K562 (cell line): Measurements from ENCODE around the gene SLCO3A1. TPM values are rescaled to one million over a fixed set of nuclear protein-coding genes. Genes with fewer than 3 reads are reported as not detected.

Source experiments
- CBFA2T3 ChIP-seq: fragments of 450-650 bp; IDR thresholded peaks from 2 replicates; pipeline ENCODE4 v1.6.1; 2017
- CXXC5 ChIP-seq: fragments of 250-450 bp; sonication (Bioruptor Pico); IDR thresholded peaks from 2 replicates; pipeline ENCODE4 v1.8.0; 2022; ENCODE audit warnings: inconsistent platforms, mild to moderate bottlenecking, moderate library complexity
- FOXK2 ChIP-seq, 2 experiments: fragments of 450-650 bp; IDR thresholded peaks in 1 of 2; conservative IDR thresholded peaks in 1 of 2; 2 replicates each; pipeline ENCODE4 v1.6.1; 2016; ENCODE audit warnings: low read depth in 2 of 2, mild to moderate bottlenecking in 1 of 2
- KAT8 ChIP-seq: fragments of 450-650 bp; IDR thresholded peaks from 2 replicates; pipeline ENCODE4 v1.6.1; 2016; ENCODE audit warnings: low read depth, mild to moderate bottlenecking
- NCOA4 ChIP-seq: fragments of 450-650 bp; IDR thresholded peaks from 2 replicates; pipeline ENCODE4 v1.6.1; 2018; ENCODE audit warnings: mild to moderate bottlenecking; ENCODE audit not compliant: partially characterized antibody
- SIN3B ChIP-seq: fragments of 450-650 bp; IDR thresholded peaks from 2 replicates; pipeline ENCODE4 v1.6.1; 2017; ENCODE audit warnings: low read depth, mild to moderate bottlenecking, moderate library complexity
- TARDBP ChIP-seq: fragments of 450-650 bp; IDR thresholded peaks from 2 replicates; pipeline ENCODE4 v1.6.1; 2016
- polyA plus RNA-seq, 8 experiments: library from polyadenylated mRNA; depleted of rRNA in 4 of 8; stranded (reverse) in 5 of 8; unstranded in 3 of 8; fragments of >200 nt; fragmentation: Nextera tagmentation in 2 of 8; fragmentation: Illumina TruSeq in 1 of 8; extraction: Ambion mirVana in 2 of 8; extraction: Trizol in 1 of 8; gene quantifications; 2 replicates each; pipeline versions ENCODE4 v1.2.1 to v1.2.3, GENCODE V29; 2011 to 2014; ENCODE audit warnings: inconsistent platforms in 1 of 8, missing spikeins in 1 of 8
- total RNA-seq, 7 experiments: library from RNA; depleted of rRNA in 6 of 7; stranded (reverse); fragments of >200 nt in 6 of 7; fragmentation: Illumina TruSeq in 2 of 7; extraction: Trizol in 2 of 7; gene quantifications; 2 replicates each; pipeline versions ENCODE4 v1.2.1 to v1.2.3, GENCODE V29; 2011 to 2021; ENCODE audit warnings: low replicate concordance in 1 of 7
- TF ChIP-seq, protein P1 (sequence below): fragments of 450-650 bp; IDR thresholded peaks from 2 replicates; pipeline ENCODE4 v1.6.1; 2017; ENCODE audit warnings: antibody characterized with exemption, mild to moderate bottlenecking
- TF ChIP-seq, protein P2 (sequence below): fragments of 250-450 bp; sonication (Bioruptor Pico); IDR thresholded peaks from 2 replicates; pipeline ENCODE4 v1.5.0; 2021; ENCODE audit warnings: mild to moderate bottlenecking, borderline replicate concordance
- TF ChIP-seq, protein P3 (sequence below): fragments of 450-650 bp; IDR thresholded peaks from one replicate; pipeline ENCODE4 v1.6.1; 2018; ENCODE audit warnings: mild to moderate bottlenecking, moderate library complexity; ENCODE audit not compliant: partially characterized antibody

Gene SLCO3A1
- total and polyA plus RNA-seq, 9 of the 15 experiments (the other 6 are each of a cell fraction or from before 2014, with no cell fraction given), result 0.01 to 0.84 (median 0.06) TPM; not detected in 3

DNA sequence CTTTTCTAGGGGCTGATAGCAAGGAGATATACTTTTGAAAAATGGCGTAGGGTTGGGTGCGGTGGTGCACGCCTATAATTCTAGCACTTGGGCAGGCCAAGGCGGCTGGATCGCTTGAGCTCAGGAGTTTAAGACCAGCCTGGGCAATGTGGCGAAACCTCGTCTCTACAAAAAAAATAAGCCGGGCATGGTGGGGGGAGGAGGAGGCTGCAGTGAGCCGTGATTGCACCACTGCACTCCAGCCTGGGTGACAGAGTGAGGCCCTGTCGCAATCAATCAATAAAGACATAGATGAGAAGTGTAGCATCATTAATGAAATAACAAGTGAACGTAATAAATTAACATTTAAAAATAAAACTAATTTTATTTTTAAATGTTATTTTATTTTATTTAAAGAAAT, 134.6 kb downstream of the SLCO3A1 start (continued):
- TF ChIP-seq, protein P1, sequence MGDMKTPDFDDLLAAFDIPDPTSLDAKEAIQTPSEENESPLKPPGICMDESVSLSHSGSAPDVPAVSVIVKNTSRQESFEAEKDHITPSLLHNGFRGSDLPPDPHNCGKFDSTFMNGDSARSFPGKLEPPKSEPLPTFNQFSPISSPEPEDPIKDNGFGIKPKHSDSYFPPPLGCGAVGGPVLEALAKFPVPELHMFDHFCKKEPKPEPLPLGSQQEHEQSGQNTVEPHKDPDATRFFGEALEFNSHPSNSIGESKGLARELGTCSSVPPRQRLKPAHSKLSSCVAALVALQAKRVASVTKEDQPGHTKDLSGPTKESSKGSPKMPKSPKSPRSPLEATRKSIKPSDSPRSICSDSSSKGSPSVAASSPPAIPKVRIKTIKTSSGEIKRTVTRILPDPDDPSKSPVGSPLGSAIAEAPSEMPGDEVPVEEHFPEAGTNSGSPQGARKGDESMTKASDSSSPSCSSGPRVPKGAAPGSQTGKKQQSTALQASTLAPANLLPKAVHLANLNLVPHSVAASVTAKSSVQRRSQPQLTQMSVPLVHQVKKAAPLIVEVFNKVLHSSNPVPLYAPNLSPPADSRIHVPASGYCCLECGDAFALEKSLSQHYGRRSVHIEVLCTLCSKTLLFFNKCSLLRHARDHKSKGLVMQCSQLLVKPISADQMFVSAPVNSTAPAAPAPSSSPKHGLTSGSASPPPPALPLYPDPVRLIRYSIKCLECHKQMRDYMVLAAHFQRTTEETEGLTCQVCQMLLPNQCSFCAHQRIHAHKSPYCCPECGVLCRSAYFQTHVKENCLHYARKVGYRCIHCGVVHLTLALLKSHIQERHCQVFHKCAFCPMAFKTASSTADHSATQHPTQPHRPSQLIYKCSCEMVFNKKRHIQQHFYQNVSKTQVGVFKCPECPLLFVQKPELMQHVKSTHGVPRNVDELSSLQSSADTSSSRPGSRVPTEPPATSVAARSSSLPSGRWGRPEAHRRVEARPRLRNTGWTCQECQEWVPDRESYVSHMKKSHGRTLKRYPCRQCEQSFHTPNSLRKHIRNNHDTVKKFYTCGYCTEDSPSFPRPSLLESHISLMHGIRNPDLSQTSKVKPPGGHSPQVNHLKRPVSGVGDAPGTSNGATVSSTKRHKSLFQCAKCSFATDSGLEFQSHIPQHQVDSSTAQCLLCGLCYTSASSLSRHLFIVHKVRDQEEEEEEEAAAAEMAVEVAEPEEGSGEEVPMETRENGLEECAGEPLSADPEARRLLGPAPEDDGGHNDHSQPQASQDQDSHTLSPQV, result no peak
- TF ChIP-seq, protein P2, sequence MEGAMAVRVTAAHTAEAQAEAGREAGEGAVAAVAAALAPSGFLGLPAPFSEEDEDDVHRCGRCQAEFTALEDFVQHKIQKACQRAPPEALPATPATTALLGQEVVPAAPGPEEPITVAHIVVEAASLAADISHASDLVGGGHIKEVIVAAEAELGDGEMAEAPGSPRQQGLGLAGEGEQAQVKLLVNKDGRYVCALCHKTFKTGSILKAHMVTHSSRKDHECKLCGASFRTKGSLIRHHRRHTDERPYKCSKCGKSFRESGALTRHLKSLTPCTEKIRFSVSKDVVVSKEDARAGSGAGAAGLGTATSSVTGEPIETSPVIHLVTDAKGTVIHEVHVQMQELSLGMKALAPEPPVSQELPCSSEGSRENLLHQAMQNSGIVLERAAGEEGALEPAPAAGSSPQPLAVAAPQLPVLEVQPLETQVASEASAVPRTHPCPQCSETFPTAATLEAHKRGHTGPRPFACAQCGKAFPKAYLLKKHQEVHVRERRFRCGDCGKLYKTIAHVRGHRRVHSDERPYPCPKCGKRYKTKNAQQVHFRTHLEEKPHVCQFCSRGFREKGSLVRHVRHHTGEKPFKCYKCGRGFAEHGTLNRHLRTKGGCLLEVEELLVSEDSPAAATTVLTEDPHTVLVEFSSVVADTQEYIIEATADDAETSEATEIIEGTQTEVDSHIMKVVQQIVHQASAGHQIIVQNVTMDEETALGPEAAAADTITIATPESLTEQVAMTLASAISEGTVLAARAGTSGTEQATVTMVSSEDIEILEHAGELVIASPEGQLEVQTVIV (CRISPR knock-in tag), result no peak
- TF ChIP-seq, protein P3, sequence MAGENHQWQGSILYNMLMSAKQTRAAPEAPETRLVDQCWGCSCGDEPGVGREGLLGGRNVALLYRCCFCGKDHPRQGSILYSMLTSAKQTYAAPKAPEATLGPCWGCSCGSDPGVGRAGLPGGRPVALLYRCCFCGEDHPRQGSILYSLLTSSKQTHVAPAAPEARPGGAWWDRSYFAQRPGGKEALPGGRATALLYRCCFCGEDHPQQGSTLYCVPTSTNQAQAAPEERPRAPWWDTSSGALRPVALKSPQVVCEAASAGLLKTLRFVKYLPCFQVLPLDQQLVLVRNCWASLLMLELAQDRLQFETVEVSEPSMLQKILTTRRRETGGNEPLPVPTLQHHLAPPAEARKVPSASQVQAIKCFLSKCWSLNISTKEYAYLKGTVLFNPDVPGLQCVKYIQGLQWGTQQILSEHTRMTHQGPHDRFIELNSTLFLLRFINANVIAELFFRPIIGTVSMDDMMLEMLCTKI, result no peak
- TF ChIP-seq KAT8 (no peak), CXXC5 (CRISPR knock-in tag) (no peak), NCOA4 (no peak), FOXK2 (conservative IDR thresholded peaks at IDR 0.05 in 1 of 2, IDR thresholded peaks at IDR 0.05 in 1 of 2; ENCODE audit: low read depth in 2 of 2) (no peak), CBFA2T3 (no peak), SIN3B (no peak), TARDBP (no peak)
